Measurements from ENCODE around the gene SNCAIP. TPM values are rescaled to one million over a fixed set of nuclear protein-coding genes. Genes with fewer than 3 reads are reported as not detected.

SNCAIP gene
- total RNA-seq, 4 donors from 2014 or later = 0.82 to 2.2 (median 1.6) TPM; not detected in 1

DNA sequence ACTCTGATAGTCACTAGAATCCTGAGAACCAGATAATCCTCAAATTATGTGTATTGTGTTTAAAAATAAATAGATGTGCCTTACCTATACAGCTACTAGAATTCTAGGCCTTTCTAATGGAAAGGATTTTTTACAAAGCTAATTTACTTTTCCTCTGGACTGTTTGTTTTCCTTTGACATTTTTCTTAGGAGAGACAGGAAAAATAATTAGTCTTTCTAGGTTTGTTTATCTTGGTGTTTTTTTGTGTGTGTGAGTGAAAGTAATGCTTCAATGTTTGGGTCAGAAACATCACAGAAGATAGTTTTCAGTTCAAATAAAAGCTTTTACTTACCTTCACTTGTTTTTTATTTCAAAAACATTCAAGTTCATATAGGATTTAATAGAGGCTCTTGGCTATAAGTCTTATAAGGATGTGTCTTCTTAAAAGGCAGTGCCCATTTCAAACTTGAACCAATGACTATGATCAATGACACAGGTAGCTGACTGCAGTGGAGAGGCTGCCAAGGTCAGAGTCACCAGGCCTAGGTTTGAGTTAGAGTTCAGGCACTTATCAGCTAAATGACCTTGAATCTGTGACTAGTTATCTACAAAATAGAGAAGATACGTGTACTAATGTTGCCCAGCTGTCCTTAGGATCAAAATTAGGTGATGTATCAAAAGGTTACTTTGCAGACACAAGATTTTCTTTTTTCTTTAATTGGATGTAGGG is 92.8 kb downstream of the SNCAIP start:
- H3K36me3 ChIP-seq = no peaks in the 10 kb centered on the region
- TF ChIP-seq EP300 (IDR thresholded peaks at IDR 0.05; ENCODE audit: low read depth) (no peak), POLR2A (IDR thresholded peaks at IDR 0.05) (no peak), POLR2AphosphoS5 (IDR thresholded peaks at IDR 0.05) (no peak)
- TF ChIP-seq, protein P1, sequence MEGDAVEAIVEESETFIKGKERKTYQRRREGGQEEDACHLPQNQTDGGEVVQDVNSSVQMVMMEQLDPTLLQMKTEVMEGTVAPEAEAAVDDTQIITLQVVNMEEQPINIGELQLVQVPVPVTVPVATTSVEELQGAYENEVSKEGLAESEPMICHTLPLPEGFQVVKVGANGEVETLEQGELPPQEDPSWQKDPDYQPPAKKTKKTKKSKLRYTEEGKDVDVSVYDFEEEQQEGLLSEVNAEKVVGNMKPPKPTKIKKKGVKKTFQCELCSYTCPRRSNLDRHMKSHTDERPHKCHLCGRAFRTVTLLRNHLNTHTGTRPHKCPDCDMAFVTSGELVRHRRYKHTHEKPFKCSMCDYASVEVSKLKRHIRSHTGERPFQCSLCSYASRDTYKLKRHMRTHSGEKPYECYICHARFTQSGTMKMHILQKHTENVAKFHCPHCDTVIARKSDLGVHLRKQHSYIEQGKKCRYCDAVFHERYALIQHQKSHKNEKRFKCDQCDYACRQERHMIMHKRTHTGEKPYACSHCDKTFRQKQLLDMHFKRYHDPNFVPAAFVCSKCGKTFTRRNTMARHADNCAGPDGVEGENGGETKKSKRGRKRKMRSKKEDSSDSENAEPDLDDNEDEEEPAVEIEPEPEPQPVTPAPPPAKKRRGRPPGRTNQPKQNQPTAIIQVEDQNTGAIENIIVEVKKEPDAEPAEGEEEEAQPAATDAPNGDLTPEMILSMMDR (IDR thresholded peaks at IDR 0.05) = no peak
- in situ Hi-C loops (cut with MboI; ENCODE audit: low pct_ligation_motif_present in 1 of 4, low pct_unique_long_range_greater_than_20kb in 1 of 4, low sequenced_read_pairs in 3 of 4) = no loop called here

DNA sequence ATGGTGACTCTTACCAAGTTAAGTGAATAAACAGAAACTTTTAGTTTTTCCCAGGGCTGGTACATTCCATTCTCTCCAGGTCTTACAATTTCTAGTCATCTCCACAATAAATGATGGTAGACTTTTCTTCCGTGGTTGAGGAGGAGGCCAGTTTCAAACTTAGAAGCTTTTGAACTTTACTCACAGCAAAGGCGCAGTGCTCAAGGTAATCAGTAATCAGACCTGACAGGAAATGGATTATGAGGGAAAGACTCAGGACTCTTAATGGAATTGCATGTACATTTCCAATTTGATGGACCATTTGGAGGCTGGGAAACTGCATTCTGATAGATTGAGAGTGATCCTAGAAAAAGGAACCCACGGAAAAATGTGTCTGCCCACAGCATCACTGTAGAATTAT is 93.7 kb downstream of the SNCAIP start:
- no peak for DNase-seq
- Histone ChIP-seq H3K4me3 (no peak overlapping the region), H3K4me1 (no peaks in the 10 kb centered on the region), H3K36me3 (no peaks in the 10 kb centered on the region), H3K27me3 (no peaks in the 10 kb centered on the region), H3K9me3 (no peaks in the 10 kb centered on the region), H3K27ac (no peak overlapping the region)
- intact Hi-C loops (cut with DNase I; ENCODE audit: low total_unique reads) = no loop called here
- 82 to 86% methylated on average over 3 of the region's 3 CpGs for WGBS, 2 donors (ENCODE audit: low coverage in 1 of 2)
- TF ChIP-seq POLR2A (IDR thresholded peaks at IDR 0.05) = no peak
- TF ChIP-seq, protein P1 (IDR thresholded peaks at IDR 0.05) = no peak
- TF ChIP-seq POLR2AphosphoS5 (IDR thresholded peaks at IDR 0.05) = no peak
- no peak for TF ChIP-seq EP300 (IDR thresholded peaks at IDR 0.05; ENCODE audit: low read depth)
- in situ Hi-C loops (cut with MboI; ENCODE audit: low pct_ligation_motif_present in 1 of 4, low pct_unique_long_range_greater_than_20kb in 1 of 4, low sequenced_read_pairs in 3 of 4) = no loop called here

More for the DNA sequence above, 92.8 kb downstream of the SNCAIP start:
- no peaks in the 10 kb centered on the region for H3K9me3 ChIP-seq
- no peak overlapping the region for H3K4me3 ChIP-seq
- no peak for DNase-seq
- no peaks in the 10 kb centered on the region for H3K4me1 ChIP-seq
- H3K27ac ChIP-seq = no peak overlapping the region
- WGBS, 2 donors (ENCODE audit: low coverage in 1 of 2) = 79 to 81% methylated on average over 1 of the region's 1 CpG
- no peaks in the 10 kb centered on the region for H3K27me3 ChIP-seq
- intact Hi-C loops (cut with DNase I; ENCODE audit: low total_unique reads) = no loop called here

DNA sequence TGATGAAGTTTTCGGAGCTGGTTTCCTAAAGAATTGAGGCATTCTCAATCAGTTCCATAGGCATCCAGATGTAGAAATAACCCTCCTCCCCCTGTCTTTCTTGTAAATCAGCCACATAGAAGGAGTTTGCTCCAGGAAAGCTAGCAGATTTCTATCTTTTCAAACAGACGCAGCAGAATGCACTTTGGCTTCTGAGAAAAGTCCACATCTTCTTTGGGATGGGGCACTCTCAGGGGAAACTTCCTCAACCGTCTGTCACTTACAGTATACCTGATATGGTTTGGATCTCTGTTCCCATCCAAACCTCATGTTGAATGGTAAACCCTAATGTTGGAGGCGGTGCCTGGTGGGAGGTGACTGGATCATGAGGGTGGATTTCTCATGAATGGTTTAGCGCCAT is 94.1 kb downstream of the SNCAIP start:
- TF ChIP-seq, protein P1 (IDR thresholded peaks at IDR 0.05) = no peak
- TF ChIP-seq EP300 (IDR thresholded peaks at IDR 0.05; ENCODE audit: low read depth) (no peak), POLR2AphosphoS5 (IDR thresholded peaks at IDR 0.05) (no peak), POLR2A (IDR thresholded peaks at IDR 0.05) (no peak)

DNA sequence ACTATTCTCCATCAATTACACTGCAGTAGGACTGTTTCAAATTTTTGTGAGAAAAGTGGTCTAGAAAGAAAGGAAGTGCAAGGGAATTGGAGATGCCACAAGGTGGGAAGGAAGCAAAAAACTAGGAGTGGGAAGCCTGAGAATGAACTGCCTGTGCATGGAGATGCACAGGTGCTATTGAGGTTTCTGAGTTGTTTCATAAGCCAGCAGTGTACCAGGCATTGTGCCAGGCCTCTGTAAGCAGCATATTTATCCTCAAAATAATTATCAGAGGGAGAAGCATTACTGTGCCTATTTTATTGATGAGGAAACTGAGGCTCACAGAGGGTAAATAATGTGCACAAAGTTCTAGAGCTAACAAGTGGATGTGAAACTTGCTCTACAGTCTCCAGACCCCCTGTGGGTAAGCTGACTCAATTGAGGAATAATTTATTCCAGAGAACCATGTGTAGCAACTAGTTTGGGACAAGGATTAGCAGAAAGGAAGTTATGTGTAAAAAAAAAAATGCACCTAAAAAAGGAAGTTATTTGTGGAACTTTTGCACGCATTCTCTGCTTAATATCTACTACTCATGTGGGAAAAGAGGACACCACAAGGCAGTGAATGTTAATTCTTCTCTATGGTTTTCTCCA is 96.7 kb downstream of the SNCAIP start:
- H3K36me3 ChIP-seq = no peaks in the 10 kb centered on the region
- in situ Hi-C loops (cut with MboI; ENCODE audit: low pct_ligation_motif_present in 1 of 4, low pct_unique_long_range_greater_than_20kb in 1 of 4, low sequenced_read_pairs in 3 of 4) = no loop called here
- TF ChIP-seq POLR2A (IDR thresholded peaks at IDR 0.05) = no peak
- no peak for TF ChIP-seq EP300 (IDR thresholded peaks at IDR 0.05; ENCODE audit: low read depth)
- TF ChIP-seq, protein P1 (IDR thresholded peaks at IDR 0.05) = no peak
- TF ChIP-seq POLR2AphosphoS5 (IDR thresholded peaks at IDR 0.05) = no peak
- no peaks in the 10 kb centered on the region for H3K9me3 ChIP-seq
- H3K4me3 ChIP-seq = no peak overlapping the region
- intact Hi-C loops (cut with DNase I; ENCODE audit: low total_unique reads) = no loop called here
- no peaks in the 10 kb centered on the region for H3K4me1 ChIP-seq
- DNase-seq = no peak
- no peak overlapping the region for H3K27ac ChIP-seq
- 71 to 90% methylated on average over 1 of the region's 1 CpG for WGBS, 2 donors (ENCODE audit: low coverage in 1 of 2)
- no peaks in the 10 kb centered on the region for H3K27me3 ChIP-seq

More for the DNA sequence above, 94.1 kb downstream of the SNCAIP start:
- intact Hi-C loops (cut with DNase I; ENCODE audit: low total_unique reads) (no loop called here), in situ Hi-C loops (cut with MboI; ENCODE audit: low pct_ligation_motif_present in 1 of 4, low pct_unique_long_range_greater_than_20kb in 1 of 4, low sequenced_read_pairs in 3 of 4) (no loop called here)
- WGBS, 2 donors (ENCODE audit: low coverage in 1 of 2) = 92 to 94% methylated on average over 3 to 5 of the region's 5 CpGs
- Histone ChIP-seq H3K36me3 (no peaks in the 10 kb centered on the region), H3K27ac (no peak overlapping the region), H3K9me3 (no peaks in the 10 kb centered on the region), H3K4me3 (no peak overlapping the region), H3K27me3 (no peaks in the 10 kb centered on the region), H3K4me1 (no peaks in the 10 kb centered on the region)
- DNase-seq = no peak

Measured in transverse colon (tissue), 4 donors.